HL-60/S4 treated with retinoic acid at 250 ng/mL for 4 days and 3 days (cell line): ENCODE measurements around the gene CA10.

Experiments used
- in situ Hi-C: fragments of 300-500 bp; cut with MboI; formaldehyde crosslinking; loops from 2 replicates; pipeline ENCODE4 v1.7.0; 2022; ENCODE audit warnings: low sequenced_read_pairs

Gene CA10

GRCh38 chr17:51700011-51700760, 458.3 kb downstream of the CA10 start:
- in situ Hi-C loops, result no loop called here

- in situ Hi-C loops, result no loop called here
These were observed 459.2 kb downstream of the CA10 start for GRCh38 chr17:51699303-51699702.

GRCh38 chr17:51692917-51693316, 465.6 kb downstream of the CA10 start:
- in situ Hi-C loops, result no loop called here

- in situ Hi-C loops, result no loop called here
These were observed 470.6 kb downstream of the CA10 start for GRCh38 chr17:51687887-51688286.

GRCh38 chr17:51685287-51685909, 473.1 kb downstream of the CA10 start:
- in situ Hi-C loops, result no loop called here

- in situ Hi-C loops, result no loop called here
These were observed 474.3 kb downstream of the CA10 start for GRCh38 chr17:51684214-51684613.

GRCh38 chr17:51683291-51683690, 475.2 kb downstream of the CA10 start:
- in situ Hi-C loops, result no loop called here

GRCh38 chr17:51682115-51682514, 476.4 kb downstream of the CA10 start:
- in situ Hi-C loops, result no loop called here

GRCh38 chr17:51677875-51678274, 480.6 kb downstream of the CA10 start:
- in situ Hi-C loops, result no loop called here

GRCh38 chr17:51676691-51677487, 481.6 kb downstream of the CA10 start:
- in situ Hi-C loops, result no loop called here

GRCh38 chr17:51674579-51675255, 483.8 kb downstream of the CA10 start:
- in situ Hi-C loops, result no loop called here

- in situ Hi-C loops, result no loop called here
These were observed 485.4 kb downstream of the CA10 start for GRCh38 chr17:51673070-51673469.

GRCh38 chr17:51672065-51672464, 486.4 kb downstream of the CA10 start:
- in situ Hi-C loops, result no loop called here

- in situ Hi-C loops, result no loop called here
These were observed 487.6 kb downstream of the CA10 start for GRCh38 chr17:51670899-51671298.

- in situ Hi-C loops, result no loop called here
These were observed 489.6 kb downstream of the CA10 start for GRCh38 chr17:51668963-51669246.

- in situ Hi-C loops, result no loop called here
These were observed 490.2 kb downstream of the CA10 start for GRCh38 chr17:51668155-51668962.

- in situ Hi-C loops, result no loop called here
These were observed 490.8 kb downstream of the CA10 start for GRCh38 chr17:51667706-51668083.

- in situ Hi-C loops, result no loop called here
These were observed 491.4 kb downstream of the CA10 start for GRCh38 chr17:51666971-51667705.

- in situ Hi-C loops, result no loop called here
These were observed 496.1 kb downstream of the CA10 start for GRCh38 chr17:51662204-51663056.
